GM21723 (cell line): Measurements from ENCODE around the gene CTDSP1.

ENCODE experiments used
- ATAC-seq: cut with Tn5 transposase; IDR thresholded peaks from one replicate; pipeline ENCODE4 v1.9.1; 2021; ENCODE audit warnings: mild to moderate bottlenecking, moderate library complexity; ENCODE audit not compliant: unreplicated experiment

CTDSP1 gene

DNA sequence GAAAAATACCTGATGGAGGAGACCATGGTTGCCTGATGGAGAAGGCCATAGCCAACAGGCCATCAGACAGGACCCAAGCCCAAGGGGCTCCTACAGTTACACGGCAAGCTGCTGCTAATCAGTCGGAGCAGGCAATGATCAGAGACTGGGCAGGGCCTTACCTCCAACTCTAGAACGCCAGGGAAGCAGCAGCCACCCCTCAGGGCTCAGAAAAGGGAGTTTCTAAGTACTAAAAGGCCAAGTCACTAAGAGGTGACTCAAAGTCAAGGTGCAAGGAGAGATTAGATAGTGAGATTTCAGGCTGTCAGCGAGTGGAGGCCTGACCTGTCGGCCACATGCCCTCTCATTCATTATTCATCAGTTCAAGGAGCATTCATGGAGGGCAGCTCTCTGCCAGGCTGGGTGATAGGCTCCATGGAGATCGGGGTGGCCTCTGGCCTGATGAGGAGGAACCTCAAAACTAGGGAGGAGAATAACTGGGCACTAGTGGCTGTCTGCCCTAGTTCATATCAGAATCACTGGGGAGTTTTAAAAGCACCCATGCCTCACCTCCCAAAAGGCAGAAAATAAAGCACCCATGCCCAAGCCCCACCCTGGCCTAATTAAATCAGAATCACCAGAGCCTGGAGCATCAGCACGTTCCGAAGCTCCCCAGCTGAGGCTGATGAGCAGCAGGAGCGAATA lies 22.9 kb downstream of the CTDSP1 start:
- ATAC-seq: no peak

DNA sequence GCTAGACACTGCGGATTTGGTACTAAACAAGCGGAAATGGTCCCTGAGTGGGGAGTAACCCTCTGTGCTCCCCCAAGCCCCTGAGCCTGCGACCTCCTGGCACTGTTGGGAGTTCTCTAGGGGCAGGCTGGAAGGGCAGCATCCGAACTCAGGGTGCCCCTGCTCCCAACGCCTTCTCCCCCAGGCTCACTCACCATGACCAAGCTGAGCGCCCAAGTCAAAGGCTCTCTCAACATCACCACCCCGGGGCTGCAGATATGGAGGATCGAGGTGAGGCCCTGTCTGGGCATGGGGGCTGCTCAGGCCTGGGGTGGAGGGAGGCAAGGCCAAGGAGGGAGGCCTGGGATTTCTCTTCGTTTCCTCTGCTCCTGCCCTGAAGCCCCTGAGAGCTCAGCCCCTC lies 23.9 kb downstream of the CTDSP1 start:
- no peak for ATAC-seq

- no peak for ATAC-seq
Measured at GRCh38 chr2:218425531-218425930, 25.9 kb downstream of the CTDSP1 start.

DNA sequence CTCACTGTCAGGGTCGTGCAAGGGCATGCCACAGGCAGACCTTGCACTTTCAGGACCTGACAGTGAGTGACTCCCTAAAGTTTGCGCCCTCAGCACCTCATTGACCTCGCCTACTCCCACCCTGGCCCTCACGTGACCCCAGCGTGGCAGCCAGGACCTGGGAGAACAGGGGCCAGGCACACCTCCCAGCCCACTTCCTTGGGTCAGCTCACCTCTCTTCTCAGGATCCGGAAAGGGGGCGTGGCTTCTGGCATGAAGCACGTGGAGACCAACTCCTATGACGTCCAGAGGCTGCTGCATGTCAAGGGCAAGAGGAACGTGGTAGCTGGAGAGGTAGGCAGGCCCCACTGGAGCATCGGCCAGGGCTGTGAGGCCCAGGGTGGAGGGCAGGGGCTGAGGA lies 28.1 kb downstream of the CTDSP1 start:
- ATAC-seq: no peak

- no peak for ATAC-seq
Measured at GRCh38 chr2:218428846-218429558, 29.3 kb downstream of the CTDSP1 start.

DNA sequence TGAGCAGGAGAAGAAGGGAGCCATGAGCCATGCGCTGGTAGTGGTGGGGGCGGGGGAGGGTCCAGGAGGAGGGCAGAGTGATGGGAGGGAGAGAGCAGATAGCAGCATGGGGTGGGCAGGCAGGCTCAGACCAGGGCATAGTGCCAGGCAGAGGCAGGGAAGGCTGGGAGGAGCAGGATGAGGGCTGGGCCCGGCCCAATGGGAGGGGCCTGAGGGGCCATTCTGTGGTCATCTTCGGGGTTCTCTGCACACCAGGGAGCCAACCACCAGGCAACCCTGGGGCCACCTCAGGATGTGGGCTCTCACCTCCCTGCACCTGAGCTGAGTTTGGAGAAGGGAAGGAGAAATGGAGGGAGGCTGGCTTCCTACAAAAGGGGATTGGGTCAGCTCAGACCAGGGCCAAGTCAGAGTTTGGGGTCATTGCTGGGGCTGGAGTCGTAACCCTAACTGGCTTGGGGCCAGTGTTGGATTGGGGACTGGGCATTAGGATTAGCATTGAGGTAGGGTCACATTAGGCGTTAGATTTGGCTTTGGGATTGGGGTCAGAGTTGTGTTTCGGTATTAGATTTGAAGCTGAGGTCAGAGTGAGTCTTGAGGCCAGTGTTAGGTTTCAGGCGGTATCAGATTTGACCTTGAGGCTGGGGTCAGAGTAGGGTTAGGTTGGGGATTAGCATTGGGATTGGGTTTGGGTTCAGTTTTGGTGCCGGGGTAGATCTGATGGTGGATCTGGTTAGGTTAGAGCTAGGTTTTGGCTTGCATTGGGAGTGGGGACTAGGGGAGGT lies 30.4 kb downstream of the CTDSP1 start:
- ATAC-seq: no peak

DNA sequence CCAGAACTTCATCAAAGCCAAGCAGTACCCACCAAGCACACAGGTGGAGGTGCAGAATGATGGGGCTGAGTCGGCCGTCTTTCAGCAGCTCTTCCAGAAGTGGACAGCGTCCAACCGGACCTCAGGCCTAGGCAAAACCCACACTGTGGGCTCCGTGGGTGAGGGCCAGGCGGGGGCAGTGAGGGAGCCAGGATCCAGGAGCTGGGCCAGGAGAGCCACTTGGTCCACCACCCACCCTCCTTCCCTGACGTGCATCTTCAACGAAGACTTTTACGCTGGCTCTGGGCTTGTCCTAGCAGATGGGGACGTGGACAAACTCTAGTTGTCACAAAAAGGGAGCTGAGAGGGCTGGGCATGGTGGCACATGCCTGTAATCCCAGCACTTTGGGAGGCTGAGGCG lies 31.1 kb downstream of the CTDSP1 start:
- no peak for ATAC-seq

DNA sequence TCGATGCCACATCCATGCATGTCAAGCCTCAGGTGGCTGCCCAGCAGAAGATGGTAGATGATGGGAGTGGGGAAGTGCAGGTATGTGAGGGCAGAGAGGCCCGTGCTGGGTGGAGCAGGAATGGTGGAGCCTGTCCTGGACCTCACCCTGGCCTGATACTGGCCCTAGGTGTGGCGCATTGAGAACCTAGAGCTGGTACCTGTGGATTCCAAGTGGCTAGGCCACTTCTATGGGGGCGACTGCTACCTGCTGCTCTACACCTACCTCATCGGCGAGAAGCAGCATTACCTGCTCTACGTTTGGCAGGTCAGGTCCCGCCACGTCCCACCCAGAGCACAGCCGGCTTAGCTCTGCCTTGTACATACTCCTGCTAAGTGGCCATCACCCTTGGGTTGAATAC lies 32.2 kb downstream of the CTDSP1 start:
- ATAC-seq: no peak

- no peak for ATAC-seq
Measured at GRCh38 chr2:218432676-218433365, 33.2 kb downstream of the CTDSP1 start.

DNA sequence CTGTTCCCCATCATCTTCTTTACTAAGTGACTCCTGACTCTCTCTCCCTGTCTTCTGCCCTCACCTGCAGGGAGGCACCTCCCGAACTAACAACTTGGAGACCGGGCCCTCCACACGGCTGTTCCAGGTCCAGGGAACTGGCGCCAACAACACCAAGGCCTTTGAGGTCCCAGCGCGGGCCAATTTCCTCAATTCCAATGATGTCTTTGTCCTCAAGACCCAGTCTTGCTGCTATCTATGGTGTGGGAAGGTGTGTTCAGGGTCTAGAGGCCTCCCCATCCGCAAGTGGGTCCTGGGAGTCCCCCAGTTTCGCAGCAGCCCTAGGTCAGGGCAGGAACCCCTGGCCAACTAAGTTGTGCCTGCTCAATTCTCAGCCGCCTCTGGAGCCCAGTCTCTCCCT lies 34.8 kb downstream of the CTDSP1 start:
- ATAC-seq: no peak

DNA sequence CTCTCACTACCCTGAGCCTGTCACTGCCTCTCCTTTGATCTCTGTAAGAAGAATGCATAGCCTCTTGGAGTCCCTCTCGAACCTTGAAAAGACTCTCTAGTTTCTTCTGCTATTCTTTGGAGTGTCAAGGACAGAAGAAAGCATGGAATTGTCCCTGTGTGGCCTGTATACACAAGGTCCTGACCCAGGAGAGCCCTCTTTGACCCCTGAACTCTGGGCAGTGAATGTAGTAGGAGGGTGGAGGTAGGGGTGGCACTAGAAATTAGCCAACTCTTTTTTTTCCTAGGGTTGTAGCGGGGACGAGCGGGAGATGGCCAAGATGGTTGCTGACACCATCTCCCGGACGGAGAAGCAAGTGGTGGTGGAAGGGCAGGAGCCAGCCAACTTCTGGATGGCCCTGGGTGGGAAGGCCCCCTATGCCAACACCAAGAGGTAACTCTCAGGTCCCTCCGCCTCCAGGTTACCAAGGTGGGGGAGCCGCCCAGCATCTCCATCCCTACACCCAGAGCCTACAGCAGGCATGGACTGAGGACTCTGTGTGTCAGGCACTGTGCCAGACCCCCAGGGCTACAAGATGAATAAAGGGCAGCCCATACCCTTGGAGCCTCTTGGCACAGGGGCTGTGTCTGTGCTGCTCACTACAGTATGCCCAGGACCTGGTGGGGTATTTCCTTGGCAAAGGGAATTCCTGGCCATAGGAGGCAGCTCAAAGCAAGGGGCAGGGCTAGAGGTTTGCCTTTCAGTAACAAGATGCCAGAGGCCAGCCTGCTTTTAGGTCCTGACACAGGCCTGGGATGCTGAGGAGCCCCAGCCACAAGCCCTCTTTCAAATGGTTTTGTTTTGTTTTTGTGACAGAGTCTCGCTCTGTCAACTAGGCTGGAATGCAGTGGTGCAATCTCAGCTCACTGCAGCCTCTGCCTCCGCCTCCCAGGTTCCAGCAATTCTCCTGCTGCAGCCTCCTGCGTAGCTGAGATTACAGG lies 35.6 kb downstream of the CTDSP1 start:
- ATAC-seq: no peak

GRCh38 chr2:218436992-218437391 lies 37.3 kb downstream of the CTDSP1 start:
- no peak for ATAC-seq

DNA sequence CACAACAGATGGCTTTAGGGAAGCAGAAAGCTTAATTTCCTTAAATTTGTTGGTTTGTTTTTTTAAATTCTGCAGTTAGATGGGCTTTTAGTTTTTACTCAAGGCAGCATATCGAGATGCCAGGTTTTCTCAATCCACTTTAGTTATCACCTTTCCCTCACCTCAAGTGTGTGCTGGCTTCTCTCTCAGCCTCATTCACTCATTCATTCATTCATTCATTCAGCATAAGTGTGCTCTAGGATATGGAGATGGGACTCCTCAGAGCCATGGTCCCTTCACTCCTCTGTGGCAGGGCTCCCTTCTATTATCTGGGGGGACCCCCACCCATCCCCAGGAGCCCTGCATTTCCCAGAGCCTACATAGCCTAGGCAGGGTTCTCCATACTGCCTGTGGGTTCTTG lies 38.3 kb downstream of the CTDSP1 start:
- ATAC-seq: no peak

DNA sequence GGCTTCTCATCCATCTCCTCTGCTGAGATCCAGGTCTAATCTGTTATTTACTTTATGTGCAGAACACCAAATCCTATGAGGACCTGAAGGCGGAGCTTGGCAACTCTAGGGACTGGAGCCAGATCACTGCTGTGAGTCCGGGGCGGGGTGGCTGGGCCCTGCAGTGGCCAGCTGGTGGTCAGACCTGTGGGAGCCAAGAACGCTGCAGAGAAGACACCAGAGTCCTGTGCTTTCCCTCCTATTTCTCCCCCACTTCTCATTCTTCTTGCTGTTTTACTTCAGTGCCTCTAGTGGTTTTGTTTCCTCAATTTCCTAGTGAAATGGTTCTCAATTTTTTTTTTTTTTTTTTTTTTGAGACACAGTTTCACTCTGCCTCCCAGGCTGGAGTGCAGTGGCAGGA lies 38.9 kb downstream of the CTDSP1 start:
- no peak for ATAC-seq

DNA sequence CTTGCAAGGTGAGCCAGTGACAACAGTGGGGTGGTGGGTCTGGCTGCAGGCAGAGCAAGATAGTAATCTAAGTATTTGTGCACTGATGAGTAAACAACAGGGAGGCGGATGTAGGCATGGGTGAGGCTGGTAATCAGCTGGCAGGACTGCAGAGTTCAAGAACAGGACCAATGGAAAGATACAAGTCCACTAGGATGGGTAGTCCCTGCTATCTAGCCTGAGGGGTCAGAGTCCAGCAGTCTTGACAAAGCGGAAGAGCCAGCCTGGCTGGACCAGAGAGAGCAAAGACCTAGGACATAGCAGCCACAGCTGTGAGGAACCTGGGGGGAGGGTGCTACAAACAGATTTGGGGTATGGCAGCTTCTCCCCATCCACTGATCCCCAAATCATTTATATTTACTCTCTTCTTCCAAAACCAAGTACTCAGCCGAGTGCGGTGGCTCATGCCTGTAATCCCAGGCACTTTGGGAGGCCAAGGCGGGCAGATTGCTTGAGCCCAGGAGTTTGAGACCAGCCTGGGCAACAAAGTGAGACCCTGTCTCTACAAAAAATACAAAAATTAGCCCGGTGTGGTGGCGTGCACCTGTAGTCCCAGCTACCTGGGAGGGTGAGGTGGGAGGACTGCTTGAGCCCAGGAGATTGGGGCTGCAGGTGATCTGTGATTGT lies 45.2 kb downstream of the CTDSP1 start:
- no peak for ATAC-seq

DNA sequence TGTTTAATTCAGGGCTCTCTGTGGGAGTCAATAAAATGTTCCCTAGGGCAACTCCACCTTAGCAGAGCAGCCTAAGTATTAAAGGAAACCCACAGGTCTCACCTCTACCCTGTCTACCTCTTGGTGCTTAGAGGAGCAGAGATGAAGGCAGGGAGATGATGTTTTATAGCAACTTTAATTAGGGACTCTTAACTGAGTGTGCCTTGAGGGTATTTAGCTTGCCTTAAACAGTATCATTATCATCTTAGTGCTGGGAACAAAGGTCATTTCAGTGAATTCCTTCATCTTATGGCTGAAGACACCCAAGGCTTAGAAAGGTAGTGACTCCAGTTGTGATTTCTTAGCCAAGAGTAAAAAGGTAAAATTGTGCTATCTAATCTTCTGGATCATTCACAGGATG lies 45.9 kb downstream of the CTDSP1 start:
- no peak for ATAC-seq

GRCh38 chr2:218446547-218446946 lies 46.9 kb downstream of the CTDSP1 start:
- no peak for ATAC-seq

DNA sequence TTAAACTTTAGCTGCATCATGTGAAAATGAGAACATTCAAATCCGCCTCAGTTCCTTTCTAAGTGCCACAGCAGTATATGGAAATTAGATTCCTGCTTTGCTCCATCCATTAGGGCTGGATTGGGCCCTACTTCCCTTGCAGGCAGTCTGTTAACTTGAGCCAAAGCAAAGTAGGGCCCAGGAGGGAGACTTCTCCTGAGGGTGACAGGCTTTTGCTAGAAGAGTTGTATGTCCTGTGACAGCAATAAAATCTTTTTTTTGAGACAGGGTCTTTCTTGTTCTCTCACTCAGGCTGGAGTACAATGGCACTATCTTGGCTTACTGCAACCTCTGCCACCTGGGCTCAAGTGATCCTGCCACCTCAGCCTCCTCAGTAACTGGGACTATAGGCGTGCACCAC lies 47.4 kb downstream of the CTDSP1 start:
- no peak for ATAC-seq

- no peak for ATAC-seq
Measured at GRCh38 chr2:218448934-218449333, 49.3 kb downstream of the CTDSP1 start.

GRCh38 chr2:218452079-218452478 lies 52.4 kb downstream of the CTDSP1 start:
- ATAC-seq: no peak
